KMS-11 (cell line): ENCODE data around the gene SF3B6.

Source experiments
- H2AFZ ChIP-seq: fragments of 200-600 bp; sonication (generic); 2 replicates; pipeline ENCODE4 v1.6.1; 2016; ENCODE audit warnings: antibody characterized with exemption, mixed run types, low read depth
- H3K27ac ChIP-seq: fragments of 200-600 bp; sonication (generic); 2 replicates; pipeline ENCODE4 v1.6.1; 2016; ENCODE audit warnings: mild to moderate bottlenecking, mixed run types
- H3K27me3 ChIP-seq: fragments of 200-600 bp; sonication (generic); 2 replicates; pipeline ENCODE4 v1.6.1; 2017; ENCODE audit warnings: mild to moderate bottlenecking, low read depth, mixed run types, moderate library complexity; ENCODE audit not compliant: insufficient read depth
- H3K36me3 ChIP-seq: fragments of 200-600 bp; sonication (generic); 2 replicates; pipeline ENCODE4 v1.6.1; 2017; ENCODE audit warnings: mild to moderate bottlenecking, mixed run types; ENCODE audit not compliant: insufficient read depth
- H3K4me1 ChIP-seq: fragments of 200-600 bp; sonication (generic); 2 replicates; pipeline ENCODE4 v1.6.1; 2016; ENCODE audit warnings: mild to moderate bottlenecking, low read depth, mixed run types; ENCODE audit not compliant: poor library complexity, severe bottlenecking
- H3K4me2 ChIP-seq: fragments of 200-600 bp; sonication (generic); 2 replicates; pipeline ENCODE4 v1.7.0; 2016; ENCODE audit warnings: mild to moderate bottlenecking, mixed run types
- H3K4me3 ChIP-seq: fragments of 200-600 bp; sonication (generic); IDR thresholded peaks from 2 replicates; pipeline ENCODE4 v1.6.1; 2017; ENCODE audit warnings: low read depth, low read length, mixed read lengths; ENCODE audit not compliant: insufficient read depth
- H3K79me2 ChIP-seq: fragments of 200-600 bp; sonication (generic); 2 replicates; pipeline ENCODE4 v1.6.1; 2016; ENCODE audit warnings: low read depth, mixed run types; ENCODE audit not compliant: insufficient read depth
- H3K9ac ChIP-seq: fragments of 200-600 bp; sonication (generic); 2 replicates; pipeline ENCODE4 v1.6.1; 2016; ENCODE audit warnings: mild to moderate bottlenecking, mixed run types
- H4K20me1 ChIP-seq: fragments of 200-600 bp; sonication (generic); 2 replicates; pipeline ENCODE4 v1.6.1; 2016; ENCODE audit warnings: mild to moderate bottlenecking, mixed run types; ENCODE audit not compliant: insufficient read depth
- TF ChIP-seq, protein P1 (sequence below): fragments of 200-600 bp; sonication (generic); conservative IDR thresholded peaks from 2 replicates; pipeline ENCODE4 v1.6.1; 2017; ENCODE audit warnings: low read depth, mild to moderate bottlenecking, antibody characterized with exemption, low read length, moderate library complexity, mixed read lengths

The SF3B6 gene

GRCh38 chr2:24122366-24123194 lies 46.5 kb upstream of the SF3B6 start:
- Histone ChIP-seq H3K4me3 (peak overlapping the region; percentile 79), H2AFZ (peak overlapping the region; percentile 85)

GRCh38 chr2:24121469-24121868 lies 45.3 kb upstream of the SF3B6 start:
- Histone ChIP-seq H3K27me3 (no peaks in the 10 kb centered on the region), H3K27ac (no peak overlapping the region), H2AFZ (no peak overlapping the region), H3K4me3 (no peak overlapping the region), H3K36me3 (no peaks in the 10 kb centered on the region), H3K79me2 (no peaks in the 10 kb centered on the region), H4K20me1 (no peaks in the 10 kb centered on the region), H3K9ac (no peak overlapping the region), H3K4me1 (peaks cover 20% of the 10 kb centered on the region), H3K4me2 (no peak overlapping the region)
- TF ChIP-seq, protein P1, sequence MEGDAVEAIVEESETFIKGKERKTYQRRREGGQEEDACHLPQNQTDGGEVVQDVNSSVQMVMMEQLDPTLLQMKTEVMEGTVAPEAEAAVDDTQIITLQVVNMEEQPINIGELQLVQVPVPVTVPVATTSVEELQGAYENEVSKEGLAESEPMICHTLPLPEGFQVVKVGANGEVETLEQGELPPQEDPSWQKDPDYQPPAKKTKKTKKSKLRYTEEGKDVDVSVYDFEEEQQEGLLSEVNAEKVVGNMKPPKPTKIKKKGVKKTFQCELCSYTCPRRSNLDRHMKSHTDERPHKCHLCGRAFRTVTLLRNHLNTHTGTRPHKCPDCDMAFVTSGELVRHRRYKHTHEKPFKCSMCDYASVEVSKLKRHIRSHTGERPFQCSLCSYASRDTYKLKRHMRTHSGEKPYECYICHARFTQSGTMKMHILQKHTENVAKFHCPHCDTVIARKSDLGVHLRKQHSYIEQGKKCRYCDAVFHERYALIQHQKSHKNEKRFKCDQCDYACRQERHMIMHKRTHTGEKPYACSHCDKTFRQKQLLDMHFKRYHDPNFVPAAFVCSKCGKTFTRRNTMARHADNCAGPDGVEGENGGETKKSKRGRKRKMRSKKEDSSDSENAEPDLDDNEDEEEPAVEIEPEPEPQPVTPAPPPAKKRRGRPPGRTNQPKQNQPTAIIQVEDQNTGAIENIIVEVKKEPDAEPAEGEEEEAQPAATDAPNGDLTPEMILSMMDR = no peak

More at GRCh38 chr2:24122366-24123194, 46.5 kb upstream of the SF3B6 start:
- H3K27me3 ChIP-seq = no peaks in the 10 kb centered on the region
- H3K4me2 ChIP-seq = peak overlapping the region; percentile 46; the same call in 1 of the 2 replicates
- peak overlapping the region; percentile 70; the same call in 1 of the 2 replicates for H3K27ac ChIP-seq
- H4K20me1 ChIP-seq = no peaks in the 10 kb centered on the region
- peaks cover 20% of the 10 kb centered on the region for H3K4me1 ChIP-seq
- H3K9ac ChIP-seq = peak overlapping the region; percentile 68; the same call in 1 of the 2 replicates
- no peaks in the 10 kb centered on the region for H3K36me3 ChIP-seq
- H3K79me2 ChIP-seq = no peaks in the 10 kb centered on the region
- TF ChIP-seq, protein P1 = no peak

DNA sequence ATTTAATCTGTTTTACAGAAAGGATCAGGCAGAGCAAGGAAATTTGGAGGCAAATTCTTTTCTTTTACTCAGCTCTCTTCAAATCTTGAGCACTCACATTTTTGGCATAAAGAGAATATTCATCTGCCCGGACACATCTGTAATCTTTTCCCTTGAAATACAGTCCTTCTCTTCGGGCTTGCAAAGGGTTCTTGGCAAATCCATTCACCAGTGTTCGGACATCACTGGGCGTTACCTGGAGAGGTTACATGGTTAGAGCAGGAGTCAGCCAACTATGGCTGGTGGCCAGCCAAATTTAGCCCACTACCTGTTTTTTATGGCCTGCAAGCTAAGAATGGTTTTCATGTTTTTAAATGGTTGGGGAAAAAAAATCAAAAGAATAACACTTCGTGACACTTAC lies 44.9 kb upstream of the SF3B6 start:
- Histone ChIP-seq H3K4me2 (no peak overlapping the region), H3K9ac (no peak overlapping the region), H3K79me2 (no peaks in the 10 kb centered on the region), H3K27ac (no peak overlapping the region), H4K20me1 (no peaks in the 10 kb centered on the region), H3K27me3 (no peaks in the 10 kb centered on the region), H3K36me3 (no peaks in the 10 kb centered on the region), H3K4me1 (peaks cover 20% of the 10 kb centered on the region), H2AFZ (no peak overlapping the region), H3K4me3 (no peak overlapping the region)
- TF ChIP-seq, protein P1 = no peak

- Histone ChIP-seq H3K36me3 (no peaks in the 10 kb centered on the region), H3K4me1 (peaks cover 8% of the 10 kb centered on the region)
Measured at GRCh38 chr2:24117902-24118301, 41.8 kb upstream of the SF3B6 start.

More at GRCh38 chr2:24117902-24118301, 41.8 kb upstream of the SF3B6 start:
- H3K27ac ChIP-seq = no peak overlapping the region
- H3K4me3 ChIP-seq = no peak overlapping the region
- TF ChIP-seq, protein P1 = no peak
- no peaks in the 10 kb centered on the region for H3K27me3 ChIP-seq
- H3K9ac ChIP-seq = no peak overlapping the region
- H2AFZ ChIP-seq = no peak overlapping the region
- no peak overlapping the region for H3K4me2 ChIP-seq
- no peaks in the 10 kb centered on the region for H4K20me1 ChIP-seq
- no peaks in the 10 kb centered on the region for H3K79me2 ChIP-seq
